Osteoblast (primary cell): ENCODE results near the gene LRRC14B. TPM values are rescaled to one million over a fixed set of nuclear protein-coding genes. Genes with fewer than 3 reads are reported as not detected.
"Not testable (repeated sequence)": the region's sequence is repeated elsewhere in the genome, so short reads cannot be mapped to it uniquely, and the experiment has no call there.

ENCODE experiments used
- DNase-seq: peaks from one replicate; pipeline ENCODE4 v3.0.0; 2011; ENCODE audit warnings: low spot score, mixed read lengths; ENCODE audit not compliant: insufficient read length; ENCODE audit errors: missing footprints
- H2AFZ ChIP-seq: 2 replicates; pipeline ENCODE4 v1.6.0; 2011; ENCODE audit warnings: mild to moderate bottlenecking, low read length
- H3K27ac ChIP-seq: 2 replicates; pipeline ENCODE4 v1.5.1; 2011; ENCODE audit warnings: mild to moderate bottlenecking, low read depth, low read length, moderate library complexity
- H3K27me3 ChIP-seq: 2 replicates; pipeline ENCODE4 v1.6.0; 2012; ENCODE audit warnings: mild to moderate bottlenecking, control low read depth, inconsistent platforms, low read length, moderate library complexity; ENCODE audit not compliant: insufficient read depth
- H3K36me3 ChIP-seq: 2 replicates; pipeline ENCODE4 v1.5.1; 2011; ENCODE audit warnings: mild to moderate bottlenecking, low read length, control low read depth, moderate library complexity; ENCODE audit not compliant: insufficient read depth
- H3K4me1 ChIP-seq: 2 replicates; pipeline ENCODE4 v1.5.1; 2011; ENCODE audit warnings: mild to moderate bottlenecking, low read length, control low read depth, moderate library complexity; ENCODE audit not compliant: insufficient read depth
- H3K4me2 ChIP-seq: 2 replicates; pipeline ENCODE4 v1.6.0; 2011; ENCODE audit warnings: mild to moderate bottlenecking, low read length; ENCODE audit not compliant: insufficient read depth
- H3K4me3 ChIP-seq: fragments of 200-600 bp; sonication (generic); 3 replicates; pipeline ENCODE4 v1.5.1; 2012; ENCODE audit warnings: mild to moderate bottlenecking, low read length, inconsistent platforms; ENCODE audit not compliant: insufficient read depth
- H3K79me2 ChIP-seq: 2 replicates; pipeline ENCODE4 v1.6.0; 2012; ENCODE audit warnings: mild to moderate bottlenecking, low read length, control low read depth, inconsistent platforms; ENCODE audit not compliant: insufficient read depth
- H3K9me3 ChIP-seq: 2 replicates; pipeline ENCODE4 v1.5.1; 2011; ENCODE audit warnings: low read depth, low read length, control low read depth
- H4K20me1 ChIP-seq: 2 replicates; pipeline ENCODE4 v1.6.0; 2012; ENCODE audit warnings: mild to moderate bottlenecking, low read length, control low read depth; ENCODE audit not compliant: insufficient read depth
- total RNA-seq: library from RNA; depleted of rRNA; stranded (reverse); fragments of >200 nt; gene quantifications from 2 replicates; pipeline ENCODE4 v1.2.3, GENCODE V29; 2012
- TF ChIP-seq, protein P1 (sequence below): IDR thresholded peaks from 2 replicates; pipeline ENCODE4 v1.5.1; 2011; ENCODE audit warnings: mild to moderate bottlenecking, low read depth, low read length, moderate library complexity; ENCODE audit errors: extremely low read depth

The LRRC14B gene
- total RNA-seq, 1 donor = under 0.01 TPM

DNA sequence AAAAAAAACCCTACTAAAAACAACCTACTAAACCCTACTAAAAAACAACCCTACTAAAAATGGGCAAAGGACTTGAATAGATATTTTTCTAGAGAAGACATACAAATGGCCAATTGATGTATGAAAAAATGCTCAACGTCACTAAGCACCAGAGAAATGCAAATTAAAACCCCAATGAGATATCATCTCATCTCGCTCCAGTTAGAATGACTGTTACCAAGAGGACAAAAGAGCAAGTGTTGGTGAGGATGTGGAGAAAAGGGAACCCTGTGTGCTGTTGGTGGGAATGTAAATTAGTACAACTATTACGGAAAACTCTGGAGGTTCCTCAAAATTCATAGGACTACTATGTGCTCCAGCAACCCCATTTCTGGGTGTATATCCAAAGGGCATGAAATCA lies 37.6 kb downstream of the LRRC14B start:
- Histone ChIP-seq H3K27ac (no peak overlapping the region), H3K36me3 (peaks cover 80% of the 10 kb centered on the region), H3K79me2 (peaks cover 13% of the 10 kb centered on the region)

DNA sequence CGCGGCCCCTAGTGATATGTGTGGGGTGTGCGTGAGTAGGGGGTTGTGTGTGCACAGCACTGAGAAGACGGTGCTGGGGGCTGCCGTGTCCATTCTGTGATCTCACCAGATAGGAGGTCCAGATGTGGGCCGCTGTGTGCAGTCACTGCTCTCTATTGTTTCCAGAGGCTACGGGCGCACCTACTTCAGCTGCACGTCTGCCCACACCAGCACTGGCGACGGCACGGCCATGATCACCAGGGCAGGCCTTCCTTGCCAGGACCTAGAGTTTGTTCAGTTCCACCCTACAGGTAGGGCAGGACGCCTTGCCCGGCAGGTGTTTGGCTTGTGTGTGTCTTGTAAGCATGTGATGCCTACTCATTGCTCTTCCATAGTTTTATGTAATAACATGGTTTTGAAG lies 39.4 kb downstream of the LRRC14B start:
- peaks cover 77% of the 10 kb centered on the region for H3K36me3 ChIP-seq
- no peaks in the 10 kb centered on the region for H3K4me1 ChIP-seq
- H3K27ac ChIP-seq = no peak overlapping the region
- no peaks in the 10 kb centered on the region for H3K79me2 ChIP-seq
- peaks cover 4% of the 10 kb centered on the region for H4K20me1 ChIP-seq
- H3K27me3 ChIP-seq = no peaks in the 10 kb centered on the region
- H2AFZ ChIP-seq = no peak overlapping the region
- H3K9me3 ChIP-seq = no peaks in the 10 kb centered on the region
- TF ChIP-seq, protein P1, sequence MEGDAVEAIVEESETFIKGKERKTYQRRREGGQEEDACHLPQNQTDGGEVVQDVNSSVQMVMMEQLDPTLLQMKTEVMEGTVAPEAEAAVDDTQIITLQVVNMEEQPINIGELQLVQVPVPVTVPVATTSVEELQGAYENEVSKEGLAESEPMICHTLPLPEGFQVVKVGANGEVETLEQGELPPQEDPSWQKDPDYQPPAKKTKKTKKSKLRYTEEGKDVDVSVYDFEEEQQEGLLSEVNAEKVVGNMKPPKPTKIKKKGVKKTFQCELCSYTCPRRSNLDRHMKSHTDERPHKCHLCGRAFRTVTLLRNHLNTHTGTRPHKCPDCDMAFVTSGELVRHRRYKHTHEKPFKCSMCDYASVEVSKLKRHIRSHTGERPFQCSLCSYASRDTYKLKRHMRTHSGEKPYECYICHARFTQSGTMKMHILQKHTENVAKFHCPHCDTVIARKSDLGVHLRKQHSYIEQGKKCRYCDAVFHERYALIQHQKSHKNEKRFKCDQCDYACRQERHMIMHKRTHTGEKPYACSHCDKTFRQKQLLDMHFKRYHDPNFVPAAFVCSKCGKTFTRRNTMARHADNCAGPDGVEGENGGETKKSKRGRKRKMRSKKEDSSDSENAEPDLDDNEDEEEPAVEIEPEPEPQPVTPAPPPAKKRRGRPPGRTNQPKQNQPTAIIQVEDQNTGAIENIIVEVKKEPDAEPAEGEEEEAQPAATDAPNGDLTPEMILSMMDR = no peak
- no peak overlapping the region for H3K4me3 ChIP-seq
- H3K4me2 ChIP-seq = no peak overlapping the region
- DNase-seq = no peak

More for the DNA sequence above, 37.6 kb downstream of the LRRC14B start:
- Histone ChIP-seq H3K4me2 (no peak overlapping the region), H3K4me3 (no peak overlapping the region), H3K4me1 (no peaks in the 10 kb centered on the region), H3K27me3 (no peaks in the 10 kb centered on the region), H4K20me1 (peaks cover 13% of the 10 kb centered on the region), H2AFZ (no peak overlapping the region), H3K9me3 (no peaks in the 10 kb centered on the region)
- DNase-seq = no peak
- TF ChIP-seq, protein P1 = no peak

DNA sequence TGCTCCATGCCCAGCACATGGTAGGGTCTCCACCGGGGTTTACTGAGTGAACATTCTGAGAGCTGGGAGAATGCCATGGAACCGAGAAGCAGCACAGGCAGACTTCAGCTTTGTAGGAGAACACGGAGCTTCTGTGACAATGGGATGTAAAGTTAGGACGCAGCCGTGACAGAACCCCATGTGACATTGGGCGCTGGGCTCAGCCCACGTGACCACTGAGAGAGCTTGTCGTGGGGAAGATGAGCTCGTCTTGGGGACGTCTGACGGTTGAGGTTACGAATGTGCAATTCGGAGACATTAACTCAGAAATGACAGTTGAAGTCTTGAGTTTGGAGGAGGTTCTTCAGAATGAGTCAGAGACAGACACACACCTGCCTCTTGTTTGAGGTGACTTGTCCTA lies 40.4 kb downstream of the LRRC14B start:
- Histone ChIP-seq H3K4me2 (no peak overlapping the region), H3K79me2 (no peaks in the 10 kb centered on the region), H3K36me3 (peaks cover 71% of the 10 kb centered on the region), H3K4me1 (no peaks in the 10 kb centered on the region), H3K9me3 (no peaks in the 10 kb centered on the region), H2AFZ (no peak overlapping the region), H3K27ac (no peak overlapping the region), H3K27me3 (no peaks in the 10 kb centered on the region), H3K4me3 (no peak overlapping the region), H4K20me1 (peaks cover 4% of the 10 kb centered on the region)
- no peak for DNase-seq
- TF ChIP-seq, protein P1 = no peak

DNA sequence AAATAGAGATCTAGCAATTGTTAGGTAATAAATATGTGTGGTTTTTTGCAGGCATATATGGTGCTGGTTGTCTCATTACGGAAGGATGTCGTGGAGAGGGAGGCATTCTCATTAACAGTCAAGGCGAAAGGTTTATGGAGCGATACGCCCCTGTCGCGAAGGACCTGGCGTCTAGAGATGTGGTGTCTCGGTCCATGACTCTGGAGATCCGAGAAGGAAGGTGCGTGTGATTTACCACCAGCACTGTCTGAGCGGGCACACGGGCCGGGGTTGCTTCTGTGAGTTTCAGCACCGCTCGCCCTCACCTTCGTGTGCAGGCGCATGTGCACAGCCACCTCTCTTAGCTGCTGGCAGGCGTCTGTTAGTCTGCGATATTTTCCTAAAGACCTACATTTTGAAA lies 42.1 kb downstream of the LRRC14B start:
- peaks cover 58% of the 10 kb centered on the region for H3K36me3 ChIP-seq
- not testable (repeated sequence) for H3K4me1 ChIP-seq, H3K27me3 ChIP-seq, H3K27ac ChIP-seq, H2AFZ ChIP-seq, DNase-seq, H4K20me1 ChIP-seq, H3K4me3 ChIP-seq, H3K4me2 ChIP-seq, H3K79me2 ChIP-seq, H3K9me3 ChIP-seq
